Omental fat pad (tissue), 4 donors: ENCODE results near the gene PTPN13. TPM values are rescaled to one million over a fixed set of nuclear protein-coding genes. Genes with fewer than 3 reads are reported as not detected.

ENCODE experiments used
- ATAC-seq: fragments of 150-250 bp; one replicate; pipeline ENCODE4 v1.9.1; 2016; ENCODE audit warnings: mild to moderate bottlenecking, moderate library complexity; ENCODE audit not compliant: low FRiP score
- DNase-seq: peaks from one replicate; pipeline ENCODE4 v3.0.0-alpha.2; 2019; ENCODE audit warnings: low spot score
- CTCF ChIP-seq, 3 donors: fragments of 450-650 bp; IDR thresholded peaks; one replicate each; pipeline ENCODE4 v1.5.1; 2016 to 2017; ENCODE audit warnings: antibody characterized with exemption in 3 of 3, mild to moderate bottlenecking in 3 of 3, moderate library complexity in 2 of 3
- total RNA-seq, 4 donors: library from RNA; depleted of rRNA; stranded (reverse); fragments of >200 nt; gene quantifications; one replicate each; pipeline ENCODE4 v1.1.0, GENCODE V29; 2016

Gene PTPN13
- total RNA-seq, 4 donors from 2014 or later = 23.4 to 80.1 (median 26.2) TPM

DNA sequence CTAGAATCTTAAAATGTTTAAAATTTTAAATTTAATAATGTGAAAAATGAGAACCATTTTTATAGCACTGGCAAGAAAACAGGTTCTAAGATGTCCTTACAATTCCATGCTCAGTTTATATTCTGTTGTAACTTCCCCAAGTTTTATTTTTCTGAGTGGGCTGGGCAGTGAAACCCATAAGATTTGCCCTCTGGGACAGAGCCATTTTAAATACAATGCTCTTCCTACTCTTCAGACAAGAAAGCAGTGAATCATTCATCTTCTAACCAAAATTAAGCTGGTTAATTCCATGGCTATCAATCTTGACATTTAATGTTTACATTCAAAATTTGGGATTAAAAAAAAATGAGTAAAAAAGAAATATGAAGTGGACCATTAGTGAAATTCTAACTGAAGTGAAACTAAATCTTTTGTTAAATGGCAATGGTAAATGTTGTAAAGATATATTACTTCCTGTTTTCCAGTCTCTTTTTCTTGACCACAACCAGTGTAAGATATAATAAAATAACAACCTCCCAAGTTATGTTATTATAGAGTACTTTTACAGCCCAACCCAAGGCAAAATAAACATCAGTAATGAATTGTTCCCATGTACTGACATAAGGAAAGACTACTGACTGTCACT is 37.2 kb upstream of the PTPN13 start:
- DNase-seq = no peak
- ATAC-seq = no peak
- TF ChIP-seq CTCF (IDR thresholded peaks at IDR 0.05) = no peak

GRCh38 chr4:86557526-86557925 is 36.6 kb upstream of the PTPN13 start:
- ATAC-seq = peak; percentile 63
- DNase-seq = no peak
- TF ChIP-seq CTCF (IDR thresholded peaks at IDR 0.05) = no peak

DNA sequence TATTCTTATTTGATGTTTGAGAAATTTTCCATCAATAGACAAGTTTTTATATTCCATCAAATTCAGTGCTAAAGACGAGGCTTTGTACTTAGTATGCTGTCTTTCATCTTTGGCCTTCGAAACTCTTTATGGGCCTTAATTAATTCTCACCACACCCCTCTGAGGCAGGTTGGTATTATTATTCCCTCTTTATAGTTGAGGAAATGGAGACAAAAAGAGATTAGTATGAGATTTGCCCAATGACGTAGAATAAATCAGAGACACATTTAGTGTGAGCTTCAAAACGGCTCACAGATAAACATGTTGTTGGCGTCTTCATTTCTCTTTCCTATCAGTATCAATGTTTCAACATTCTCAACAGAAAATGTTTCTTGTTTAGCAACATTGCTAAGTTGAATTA is 35.9 kb upstream of the PTPN13 start:
- DNase-seq = no peak
- no peak for TF ChIP-seq CTCF (IDR thresholded peaks at IDR 0.05)
- ATAC-seq = no peak

GRCh38 chr4:86558797-86559196 is 35.3 kb upstream of the PTPN13 start:
- no peak for ATAC-seq
- TF ChIP-seq CTCF (IDR thresholded peaks at IDR 0.05) = no peak

DNA sequence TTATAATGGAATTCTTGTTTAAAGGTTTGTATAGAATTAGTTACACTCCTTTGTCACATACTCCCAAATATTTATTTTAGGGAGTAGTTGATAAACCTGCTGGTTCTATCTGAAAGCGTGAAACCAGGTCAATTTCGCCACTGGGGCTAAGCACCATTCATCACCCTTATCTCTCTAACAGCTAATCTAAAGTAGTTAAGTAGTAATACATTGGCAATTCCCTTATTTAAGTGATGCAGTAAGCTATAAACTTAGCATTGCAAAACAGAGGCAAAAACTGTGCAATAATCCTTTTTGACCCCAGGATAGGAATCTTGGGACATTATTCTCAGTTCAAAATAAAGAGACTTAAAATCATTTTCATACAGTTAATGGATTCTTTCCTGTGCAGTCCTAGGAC is 33.7 kb upstream of the PTPN13 start:
- ATAC-seq (no peak), DNase-seq (no peak)
- TF ChIP-seq CTCF (IDR thresholded peaks at IDR 0.05) = no peak

More at GRCh38 chr4:86558797-86559196, 35.3 kb upstream of the PTPN13 start:
- DNase-seq = no peak

- ATAC-seq (no peak), DNase-seq (no peak)
- no peak for TF ChIP-seq CTCF (IDR thresholded peaks at IDR 0.05)
Measured at GRCh38 chr4:86561256-86561655, 32.9 kb upstream of the PTPN13 start.

- DNase-seq (no peak), ATAC-seq (no peak)
- TF ChIP-seq CTCF (IDR thresholded peaks at IDR 0.05) = no peak
Measured at GRCh38 chr4:86563416-86563815, 30.7 kb upstream of the PTPN13 start.
